Measurements from ENCODE around the gene BCAS3.

GRCh38 chr17:61405686-61406536 lies 728.3 kb downstream of the BCAS3 start:
- TF ChIP-seq TAF1 (IDR thresholded peaks at IDR 0.05; ENCODE audit: low read depth, low read length), result no peak
- no peak for TF ChIP-seq POLR2A (IDR thresholded peaks at IDR 0.05; ENCODE audit: low read depth, low read length)
- no peak for TF ChIP-seq POLR2AphosphoS5 (IDR thresholded peaks at IDR 0.05; ENCODE audit: low read depth, low read length)
- no peak for TF ChIP-seq POU2F2 (IDR thresholded peaks at IDR 0.05; ENCODE audit: low read depth, low read length)
